AML-193 (cell line): ENCODE results near the gene IGFBP1.
A peak's percentile ranks its signal among the peaks of the same experiment; 100 is the strongest.

ENCODE experiments used
- DNase-seq, 2 experiments: peaks; one replicate each; lab custom pipeline; 2025; lab: John Stamatoyannopoulos, UW

IGFBP1 gene

GRCh38 chr7:45902820-45903219, 14.5 kb downstream of the IGFBP1 start:
- DNase-seq = no peak

GRCh38 chr7:45909561-45909960, 21.3 kb downstream of the IGFBP1 start:
- no peak for DNase-seq

- no peak for DNase-seq
These were observed 22.6 kb downstream of the IGFBP1 start for GRCh38 chr7:45910855-45911254.

- DNase-seq = no peak
These were observed 23.0 kb downstream of the IGFBP1 start for GRCh38 chr7:45911311-45911710.

GRCh38 chr7:45912972-45913371, 24.7 kb downstream of the IGFBP1 start:
- DNase-seq = no peak

GRCh38 chr7:45914911-45915310, 26.6 kb downstream of the IGFBP1 start:
- no peak for DNase-seq

GRCh38 chr7:45915606-45916005, 27.3 kb downstream of the IGFBP1 start:
- no peak for DNase-seq

GRCh38 chr7:45917064-45917463, 28.8 kb downstream of the IGFBP1 start:
- DNase-seq = no peak

GRCh38 chr7:45917658-45918057, 29.4 kb downstream of the IGFBP1 start:
- DNase-seq = peak; percentile 35 to 41

GRCh38 chr7:45918556-45918955, 30.3 kb downstream of the IGFBP1 start:
- no peak for DNase-seq

- DNase-seq = no peak
These were observed 31.0 kb downstream of the IGFBP1 start for GRCh38 chr7:45919231-45919784.

- no peak for DNase-seq
These were observed 31.7 kb downstream of the IGFBP1 start for GRCh38 chr7:45919993-45920459.

GRCh38 chr7:45920502-45921380, 32.5 kb downstream of the IGFBP1 start, which contains the start of gene IGFBP3:
Gene IGFBP3 (minus strand): TSS chr7:45921272. CDS start chr7:45921140, 132 bp downstream.
- no peak for DNase-seq

- DNase-seq = no peak
These were observed 33.1 kb downstream of the IGFBP1 start for GRCh38 chr7:45921381-45921698.

- DNase-seq = no peak
These were observed 33.6 kb downstream of the IGFBP1 start for GRCh38 chr7:45921699-45922519.

- no peak for DNase-seq
These were observed 34.5 kb downstream of the IGFBP1 start for GRCh38 chr7:45922810-45923209.

- DNase-seq = peak; percentile 36 to 42
These were observed 35.0 kb downstream of the IGFBP1 start for GRCh38 chr7:45923290-45923689.

GRCh38 chr7:45923818-45924217, 35.5 kb downstream of the IGFBP1 start:
- no peak for DNase-seq

GRCh38 chr7:45924283-45924682, 36.0 kb downstream of the IGFBP1 start:
- DNase-seq = no peak

GRCh38 chr7:45927721-45928120, 39.4 kb downstream of the IGFBP1 start:
- DNase-seq = no peak

- DNase-seq = no peak
These were observed 42.7 kb downstream of the IGFBP1 start for GRCh38 chr7:45930967-45931366.

- DNase-seq = peak; percentile 27 to 43
These were observed 49.0 kb downstream of the IGFBP1 start for GRCh38 chr7:45937301-45937700.

- no peak for DNase-seq
These were observed 49.6 kb downstream of the IGFBP1 start for GRCh38 chr7:45937862-45938261.
